ENCODE measurements around the gene SERHL2.

DNA sequence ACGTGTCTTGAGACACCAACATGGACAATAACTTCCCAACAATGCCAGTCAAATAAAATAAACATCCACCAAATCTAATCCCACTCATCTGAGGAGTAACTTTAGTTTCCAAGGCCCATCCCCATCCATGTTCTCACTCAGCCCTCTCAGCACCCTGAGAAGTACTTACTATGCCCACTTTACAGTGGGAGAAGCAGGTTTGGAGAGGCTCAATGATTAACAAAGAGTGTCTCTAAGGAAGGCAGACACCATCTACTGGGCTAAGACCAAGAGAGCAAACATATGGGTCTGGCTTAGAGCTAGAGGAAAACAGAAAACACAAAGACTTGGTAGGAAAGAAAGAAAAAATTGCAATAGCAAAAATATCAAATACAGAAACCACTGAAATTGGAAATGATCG lies 49.7 kb downstream of the SERHL2 start:
- TF ChIP-seq, protein P1, sequence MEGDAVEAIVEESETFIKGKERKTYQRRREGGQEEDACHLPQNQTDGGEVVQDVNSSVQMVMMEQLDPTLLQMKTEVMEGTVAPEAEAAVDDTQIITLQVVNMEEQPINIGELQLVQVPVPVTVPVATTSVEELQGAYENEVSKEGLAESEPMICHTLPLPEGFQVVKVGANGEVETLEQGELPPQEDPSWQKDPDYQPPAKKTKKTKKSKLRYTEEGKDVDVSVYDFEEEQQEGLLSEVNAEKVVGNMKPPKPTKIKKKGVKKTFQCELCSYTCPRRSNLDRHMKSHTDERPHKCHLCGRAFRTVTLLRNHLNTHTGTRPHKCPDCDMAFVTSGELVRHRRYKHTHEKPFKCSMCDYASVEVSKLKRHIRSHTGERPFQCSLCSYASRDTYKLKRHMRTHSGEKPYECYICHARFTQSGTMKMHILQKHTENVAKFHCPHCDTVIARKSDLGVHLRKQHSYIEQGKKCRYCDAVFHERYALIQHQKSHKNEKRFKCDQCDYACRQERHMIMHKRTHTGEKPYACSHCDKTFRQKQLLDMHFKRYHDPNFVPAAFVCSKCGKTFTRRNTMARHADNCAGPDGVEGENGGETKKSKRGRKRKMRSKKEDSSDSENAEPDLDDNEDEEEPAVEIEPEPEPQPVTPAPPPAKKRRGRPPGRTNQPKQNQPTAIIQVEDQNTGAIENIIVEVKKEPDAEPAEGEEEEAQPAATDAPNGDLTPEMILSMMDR (IDR thresholded peaks at IDR 0.05; ENCODE audit: insufficient read depth, low read length, poor library complexity, severe bottlenecking) = no peak
- no peak for TF ChIP-seq EZH2phosphoT487 (conservative IDR thresholded peaks at IDR 0.05; ENCODE audit: low read length)

Measured in SU-DHL-6 (cell line).